GM12878 (cell line): Measurements from ENCODE around the gene CSNK1G2. TPM values are rescaled to one million over a fixed set of nuclear protein-coding genes. Genes with fewer than 3 reads are reported as not detected.

Source experiments
- ATAC-seq: fragments of 200-7000 bp; cut with Tn5 transposase; 3 replicates; pipeline ENCODE4 v1.9.1; 2020; ENCODE audit warnings: mild to moderate bottlenecking, moderate library complexity
- BruUV-seq: library from RNA; stranded (reverse); fragments of 400-500 nt; replicated peaks from 2 replicates; lab custom pipeline; 2021; lab: Mats Ljungman, UMichigan
- CTCF ChIA-PET: fragments of 300-600 bp; sonication (Branson Sonifier 250); formaldehyde crosslinking; extraction: SDS; loops from one replicate; lab custom pipeline; 2021; ENCODE audit warnings: inconsistent platforms; lab: Yijun Ruan, JAX
- POLR2A ChIA-PET: fragments of 350-600 bp; formaldehyde crosslinking; extraction: SDS; loops from one replicate; lab custom pipeline; 2021; ENCODE audit warnings: inconsistent platforms; lab: Charles Lee
- RAD21 ChIA-PET: fragments of 300-600 bp; sonication (Branson Sonifier 250); formaldehyde crosslinking; loops from one replicate; lab custom pipeline; 2023; ENCODE audit warnings: antibody characterized with exemption; ENCODE audit not compliant: unreplicated experiment; lab: Charles Lee
- SMC1A ChIA-PET: fragments of 300-600 bp; sonication (Branson Sonifier 250); formaldehyde crosslinking; loops from one replicate; lab custom pipeline; 2023; ENCODE audit not compliant: unreplicated experiment, uncharacterized antibody; lab: Charles Lee
- DNase-seq: peaks from one replicate; pipeline ENCODE4 v3.0.0-alpha.2; 2011; ENCODE audit warnings: low read depth, low spot score
- FAIRE-seq: peaks from 3 replicates; lab custom pipeline; 2011; peaks lifted over from hg19 to GRCh38; lab: Jason Lieb, UNC
- H2AFZ ChIP-seq: 2 replicates; pipeline ENCODE4 v1.6.0; 2011; ENCODE audit warnings: low read depth, low read length, control low read depth; ENCODE audit not compliant: control insufficient read depth
- H3K27ac ChIP-seq: 2 replicates; pipeline ENCODE4 v1.5.1; 2011; ENCODE audit warnings: control low read depth; ENCODE audit not compliant: control insufficient read depth, insufficient read depth
- H3K27me3 ChIP-seq, 2 experiments: replicated peaks in 1 of 2; 2 replicates each; pipeline versions ENCODE4 v1.6.0 to v1.6.1; 2011; ENCODE audit warnings: low read length in 1 of 2; ENCODE audit not compliant: control insufficient read depth in 2 of 2, insufficient read depth in 2 of 2
- H3K36me3 ChIP-seq, 2 experiments: 2 replicates each; pipeline ENCODE4 v1.5.1; 2011; ENCODE audit warnings: low read length in 1 of 2; ENCODE audit not compliant: control insufficient read depth in 2 of 2, insufficient read depth in 2 of 2
- H3K4me1 ChIP-seq: 2 replicates; pipeline ENCODE4 v1.6.1; 2011; ENCODE audit warnings: mild to moderate bottlenecking, low read length, moderate library complexity, mixed read lengths; ENCODE audit not compliant: control insufficient read depth, insufficient read depth
- H3K4me2 ChIP-seq: 2 replicates; pipeline ENCODE4 v1.6.0; 2011; ENCODE audit warnings: control low read depth; ENCODE audit not compliant: control insufficient read depth, insufficient read depth
- H3K4me3 ChIP-seq: fragments of 200-600 bp; sonication (generic); 2 replicates; pipeline ENCODE4 v1.5.1; 2016
- H3K79me2 ChIP-seq: 2 replicates; pipeline ENCODE4 v1.6.0; 2011; ENCODE audit warnings: low read length; ENCODE audit not compliant: control insufficient read depth, insufficient read depth
- H3K9ac ChIP-seq: 2 replicates; pipeline ENCODE4 v1.8.0; 2011; ENCODE audit warnings: low read length, control low read depth, mixed read lengths; ENCODE audit not compliant: control insufficient read depth, insufficient read depth
- H3K9me3 ChIP-seq: replicated peaks from 3 replicates; pipeline ENCODE4 v1.5.1; 2011; ENCODE audit warnings: mild to moderate bottlenecking, low read length; ENCODE audit not compliant: control insufficient read depth, insufficient read depth
- H4K20me1 ChIP-seq: 2 replicates; pipeline ENCODE4 v1.6.0; 2011; ENCODE audit not compliant: control insufficient read depth, insufficient read depth
- ATF3 ChIP-seq: IDR thresholded peaks from 2 replicates; pipeline ENCODE4 v1.6.1; 2011; ENCODE audit warnings: low read depth, mild to moderate bottlenecking, low read length, moderate library complexity, borderline replicate concordance; ENCODE audit errors: extremely low read depth
- HDGF ChIP-seq: fragments of 450-650 bp; IDR thresholded peaks from 2 replicates; pipeline ENCODE4 v1.6.1; 2016; ENCODE audit warnings: antibody characterized with exemption
- IKZF1 ChIP-seq: fragments of 450-650 bp; conservative IDR thresholded peaks from 2 replicates; pipeline ENCODE4 v1.6.1; 2017; ENCODE audit warnings: antibody characterized with exemption, mild to moderate bottlenecking
- KAT2A ChIP-seq: conservative IDR thresholded peaks from 2 replicates; pipeline ENCODE4 v1.6.1; 2011; ENCODE audit warnings: low read depth, low read length; ENCODE audit not compliant: control insufficient read depth
- MTA3 ChIP-seq: IDR thresholded peaks from 2 replicates; pipeline ENCODE4 v1.6.1; 2012; ENCODE audit warnings: low read length, inconsistent platforms, borderline replicate concordance
- MXI1 ChIP-seq: fragments of 150-350 bp; IDR thresholded peaks from 2 replicates; pipeline ENCODE4 v1.6.1; 2011; ENCODE audit warnings: low read depth, mild to moderate bottlenecking, inconsistent platforms, low read length, improper control_type of control experiment
- MYC ChIP-seq: IDR thresholded peaks from 2 replicates; pipeline ENCODE4 v1.6.1; 2011; ENCODE audit warnings: mild to moderate bottlenecking, low read length, moderate library complexity, inconsistent platforms; ENCODE audit not compliant: insufficient read depth, insufficient replicate concordance, insufficient read length, severe bottlenecking
- NFIC ChIP-seq: IDR thresholded peaks from 2 replicates; pipeline ENCODE4 v1.6.1; 2012; ENCODE audit warnings: low read depth, mild to moderate bottlenecking, inconsistent platforms, low read length, moderate library complexity
- NR2C2 ChIP-seq: IDR thresholded peaks from 2 replicates; pipeline ENCODE4 v1.6.1; 2011; ENCODE audit warnings: borderline replicate concordance, low read depth; ENCODE audit not compliant: control insufficient read depth, insufficient read length
- PRDM15 ChIP-seq: fragments of 450-650 bp; formaldehyde crosslinking; IDR thresholded peaks from 2 replicates; pipeline ENCODE4 v1.4.0; 2020; ENCODE audit warnings: mild to moderate bottlenecking, moderate library complexity
- ZBED1 ChIP-seq: IDR thresholded peaks from 2 replicates; pipeline ENCODE4 v1.6.1; 2016; ENCODE audit warnings: borderline replicate concordance
- ZBTB11 ChIP-seq: fragments of 450-650 bp; formaldehyde crosslinking; IDR thresholded peaks from 2 replicates; pipeline ENCODE4 v1.5.0; 2022; ENCODE audit warnings: mild to moderate bottlenecking, missing genetic modification characterization
- WGBS: methylation state at CpG from one replicate; pipeline ENCODE4 v1.1.6; 2016; ENCODE audit warnings: low lambda C conversion rate; ENCODE audit not compliant: insufficient replicate concordance, insufficient coverage; ENCODE audit errors: missing lambda C conversion rate; 5-methylcytosine and 5-hydroxymethylcytosine counted together
- in situ Hi-C: fragments of 300-500 bp; cut with MboI; formaldehyde crosslinking; loops from 9 replicates; pipeline ENCODE4 v1.14.3; 2018; ENCODE audit warnings: mixed read lengths
- intact Hi-C: fragments of 100-400 bp; cut with micrococcal nuclease; formaldehyde crosslinking; loops from one replicate; pipeline ENCODE4 v1.14.2; 2022; ENCODE audit not compliant: unreplicated experiment
- polyA plus RNA-seq, 11 experiments: library from polyadenylated mRNA; depleted of rRNA in 4 of 11; unstranded in 6 of 11; stranded (reverse) in 5 of 11; fragments of >200 nt; fragmentation: Nextera tagmentation in 4 of 11; fragmentation: Illumina TruSeq in 1 of 11; extraction: Ambion mirVana in 4 of 11; extraction: Trizol in 1 of 11; gene quantifications; 1 replicate in 1 of 11; 2 replicates in 10 of 11; pipeline versions ENCODE4 v1.2.1 to v1.2.3, GENCODE V29; 2011 to 2016; ENCODE audit warnings: inconsistent platforms in 2 of 11, missing spikeins in 2 of 11, low read depth in 1 of 11
- total RNA-seq, 4 experiments: library from RNA; depleted of rRNA in 3 of 4; stranded (reverse); fragments of >200 nt in 3 of 4; fragmentation: Illumina TruSeq in 1 of 4; extraction: Trizol in 1 of 4; gene quantifications; 2 replicates each; pipeline versions ENCODE4 v1.2.1 to v1.2.3, GENCODE V29; 2013 to 2021
- TF ChIP-seq, protein P1 (sequence below): fragments of 450-650 bp; IDR thresholded peaks from 2 replicates; pipeline ENCODE4 v1.6.1; 2018; ENCODE audit warnings: mild to moderate bottlenecking, low read depth, moderate library complexity; ENCODE audit not compliant: partially characterized antibody

The CSNK1G2 gene
- total and polyA plus RNA-seq, 10 of the 15 experiments (the other 5 are each of a cell fraction or from before 2014, with no cell fraction given), result 0.64 to 109 (median 25.0) TPM

DNA sequence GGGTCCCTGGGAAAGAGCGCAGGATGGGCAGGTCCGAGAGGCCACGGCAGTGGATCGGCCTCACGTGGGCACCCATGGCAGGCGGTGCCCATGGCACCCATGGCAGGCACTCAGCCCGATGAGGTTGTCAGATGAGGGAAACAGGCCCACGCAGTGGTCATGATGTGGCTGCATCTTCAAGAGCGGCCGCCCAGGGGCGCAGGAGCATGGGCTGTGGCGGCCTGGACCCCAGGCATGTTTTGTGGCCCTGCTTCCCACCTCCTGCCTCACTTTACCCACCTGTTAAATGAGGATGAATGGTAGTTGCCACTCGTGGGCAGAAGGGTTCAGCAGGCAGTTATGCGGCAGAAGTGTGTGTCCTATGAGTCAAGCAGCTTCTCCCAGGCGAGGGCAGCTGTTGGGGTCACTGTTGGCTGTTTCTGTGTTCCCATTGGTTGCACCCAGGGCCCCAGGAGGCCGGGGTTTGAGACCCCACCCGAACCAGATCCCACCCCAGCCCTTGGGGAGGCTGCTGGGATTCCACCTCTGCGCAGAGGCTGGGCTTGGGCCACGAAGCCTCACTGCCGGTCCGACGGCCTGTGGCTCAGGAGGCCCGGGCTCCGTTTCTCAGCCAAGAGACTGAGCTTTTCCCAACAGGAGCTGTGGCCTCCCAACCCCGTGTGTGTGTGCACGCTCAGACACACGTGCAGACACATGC, 30.0 kb downstream of the CSNK1G2 start:
- WGBS, result 96% methylated on average over 25 of the region's 27 CpGs
- CTCF ChIA-PET, result no interaction called here
- intact Hi-C loops, result no loop called here
- Histone ChIP-seq H3K4me2 (no peak overlapping the region), H4K20me1 (peaks cover 3% of the 10 kb centered on the region; the same call in 1 of the 2 replicates), H3K27me3 (no peaks in the 10 kb centered on the region; a peak in 1 of 4 replicates), H3K4me1 (no peaks in the 10 kb centered on the region), H3K27ac (no peak overlapping the region), H3K4me3 (no peak overlapping the region), H3K79me2 (peaks cover 5% of the 10 kb centered on the region), H3K36me3 (peaks cover 9 to 24% of the 10 kb centered on the region in 2 experiments; a peak in 3 of 4 replicates), H3K9me3 (no peaks in the 10 kb centered on the region), H2AFZ (no peak overlapping the region), H3K9ac (no peak overlapping the region)
- SMC1A ChIA-PET, result no interaction called here
- in situ Hi-C loops, result no loop called here
- POLR2A ChIA-PET, result no interaction called here
- RAD21 ChIA-PET, result no interaction called here
- no TSS peak for BruUV-seq
- no peak for FAIRE-seq
- DNase-seq, result no peak
- ATAC-seq, result no peak
- TF ChIP-seq NFIC (no peak), IKZF1 (no peak), MYC (no peak), MXI1 (no peak), ZBTB11 (no peak), ZBED1 (no peak), MTA3 (no peak), NR2C2 (no peak), KAT2A (no peak), ATF3 (no peak), HDGF (no peak), PRDM15 (CRISPR knock-in tag) (no peak)
- TF ChIP-seq, protein P1, sequence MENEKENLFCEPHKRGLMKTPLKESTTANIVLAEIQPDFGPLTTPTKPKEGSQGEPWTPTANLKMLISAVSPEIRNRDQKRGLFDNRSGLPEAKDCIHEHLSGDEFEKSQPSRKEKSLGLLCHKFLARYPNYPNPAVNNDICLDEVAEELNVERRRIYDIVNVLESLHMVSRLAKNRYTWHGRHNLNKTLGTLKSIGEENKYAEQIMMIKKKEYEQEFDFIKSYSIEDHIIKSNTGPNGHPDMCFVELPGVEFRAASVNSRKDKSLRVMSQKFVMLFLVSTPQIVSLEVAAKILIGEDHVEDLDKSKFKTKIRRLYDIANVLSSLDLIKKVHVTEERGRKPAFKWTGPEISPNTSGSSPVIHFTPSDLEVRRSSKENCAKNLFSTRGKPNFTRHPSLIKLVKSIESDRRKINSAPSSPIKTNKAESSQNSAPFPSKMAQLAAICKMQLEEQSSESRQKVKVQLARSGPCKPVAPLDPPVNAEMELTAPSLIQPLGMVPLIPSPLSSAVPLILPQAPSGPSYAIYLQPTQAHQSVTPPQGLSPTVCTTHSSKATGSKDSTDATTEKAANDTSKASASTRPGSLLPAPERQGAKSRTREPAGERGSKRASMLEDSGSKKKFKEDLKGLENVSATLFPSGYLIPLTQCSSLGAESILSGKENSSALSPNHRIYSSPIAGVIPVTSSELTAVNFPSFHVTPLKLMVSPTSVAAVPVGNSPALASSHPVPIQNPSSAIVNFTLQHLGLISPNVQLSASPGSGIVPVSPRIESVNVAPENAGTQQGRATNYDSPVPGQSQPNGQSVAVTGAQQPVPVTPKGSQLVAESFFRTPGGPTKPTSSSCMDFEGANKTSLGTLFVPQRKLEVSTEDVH, result no peak
